Activated CD8-positive, alpha-beta memory T cell treated with anti-CD3 and anti-CD28 coated beads, Interleukin-2, amount 10 ng/mL, durations not matched to agents 7 days and 5 days (primary cell): ENCODE results near the gene SUN2. TPM values are rescaled to one million over a fixed set of nuclear protein-coding genes. Genes with fewer than 3 reads are reported as not detected.

ENCODE experiments used
- ATAC-seq: fragments of 150-1000 bp; cut with Tn5 transposase; one replicate; pipeline ENCODE4 v1.10.0; 2021; ENCODE audit warnings: moderate library complexity
- CTCF ChIA-PET: fragments of 350-600 bp; sonication (Branson Sonifier 250); formaldehyde crosslinking; loops from one replicate; lab custom pipeline; 2021; ENCODE audit warnings: antibody characterized with exemption; lab: Charles Lee
- DNase-seq: peaks from one replicate; pipeline ENCODE4 v3.0.0-alpha.2; 2020
- H3K27ac Mint-ChIP-seq: one replicate; pipeline ENCODE4 v1.8.0; 2021; ENCODE audit warnings: mild to moderate bottlenecking, mixed read lengths
- H3K27me3 Mint-ChIP-seq: one replicate; pipeline ENCODE4 v1.8.0; 2021; ENCODE audit warnings: mixed read lengths
- H3K36me3 Mint-ChIP-seq: one replicate; pipeline ENCODE4 v1.8.0; 2021; ENCODE audit warnings: mild to moderate bottlenecking, mixed read lengths
- H3K4me1 Mint-ChIP-seq: one replicate; pipeline ENCODE4 v1.8.0; 2021; ENCODE audit warnings: mixed read lengths
- H3K4me3 Mint-ChIP-seq: one replicate; pipeline ENCODE4 v1.8.0; 2021; ENCODE audit warnings: mild to moderate bottlenecking, moderate library complexity, mixed read lengths
- H3K9me3 Mint-ChIP-seq: one replicate; pipeline ENCODE4 v1.8.0; 2022; ENCODE audit warnings: low read depth, mixed read lengths
- total RNA-seq, 2 experiments: library from RNA; stranded (reverse); gene quantifications; one replicate each; pipeline ENCODE4 v1.2.3, GENCODE V29; 2021

SUN2 gene
- total RNA-seq, 2 experiments from 2014 or later = 320 to 412 TPM

DNA sequence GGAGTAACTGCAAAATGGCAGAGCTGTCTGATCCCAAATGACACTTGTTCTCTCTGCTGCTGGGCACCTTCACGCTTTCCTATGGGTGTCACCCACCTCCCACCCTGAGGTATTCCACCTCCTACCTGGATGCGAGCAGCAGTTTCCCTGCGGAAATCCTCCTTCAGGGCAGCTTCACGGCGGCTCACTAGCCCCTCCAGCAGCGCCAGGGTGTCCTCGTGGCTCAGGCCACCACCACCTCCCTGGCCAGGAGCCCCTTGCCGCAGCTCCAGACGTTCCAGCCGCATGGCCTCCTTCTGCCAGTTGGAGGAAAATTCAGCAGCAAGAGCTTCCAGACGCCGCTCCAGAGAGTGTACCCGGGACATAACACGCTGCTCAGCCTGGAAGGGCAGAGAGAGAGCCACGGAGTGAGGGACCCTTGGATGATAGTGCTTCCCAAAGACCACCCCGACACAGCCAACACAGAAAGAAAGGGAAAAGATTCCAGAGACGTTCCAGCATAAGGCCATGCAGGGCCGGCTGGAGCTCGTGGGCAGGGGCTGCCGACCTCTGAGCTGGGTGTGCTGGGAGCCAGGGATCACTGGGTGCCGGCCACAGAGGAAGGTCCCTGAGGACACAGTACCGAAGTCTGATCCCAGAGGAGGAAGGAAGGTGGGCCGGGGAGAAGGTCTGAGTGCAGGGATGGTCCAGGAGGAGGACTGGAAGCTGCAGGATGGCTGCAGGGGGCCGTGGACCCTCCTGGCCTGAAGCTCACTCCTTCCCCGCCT, 13.4 kb downstream of the SUN2 start:
- H3K9me3 Mint-ChIP-seq = no peaks in the 10 kb centered on the region
- ATAC-seq (no peak), DNase-seq (no peak)
- CTCF ChIA-PET = interaction anchor here (0.9 to 1.9 kb wide), 4 partner anchors 9 to 37 kb away, joined by 3 to 9 read pairs (median 4); partner anchors contain the start of gene GTPBP1
- H3K27me3 Mint-ChIP-seq = no peaks in the 10 kb centered on the region
- H3K27ac Mint-ChIP-seq = no peak overlapping the region
- H3K4me3 Mint-ChIP-seq = no peak overlapping the region
- peaks cover 25% of the 10 kb centered on the region for H3K4me1 Mint-ChIP-seq
- peaks cover 80% of the 10 kb centered on the region for H3K36me3 Mint-ChIP-seq

GRCh38 chr22:38741576-38741975, 14.2 kb downstream of the SUN2 start:
- H3K27ac Mint-ChIP-seq = peak overlapping the region; percentile 61
- no peak overlapping the region for H3K4me3 Mint-ChIP-seq
- H3K36me3 Mint-ChIP-seq = peaks cover 80% of the 10 kb centered on the region
- no peaks in the 10 kb centered on the region for H3K27me3 Mint-ChIP-seq
- DNase-seq = no peak
- no peak for ATAC-seq
- H3K4me1 Mint-ChIP-seq = peaks cover 30% of the 10 kb centered on the region
- CTCF ChIA-PET = no interaction called here
- H3K9me3 Mint-ChIP-seq = no peaks in the 10 kb centered on the region

GRCh38 chr22:38741166-38741565, 14.6 kb downstream of the SUN2 start:
- H3K36me3 Mint-ChIP-seq = peaks cover 77% of the 10 kb centered on the region
- ATAC-seq (no peak), DNase-seq (no peak)
- no peak overlapping the region for H3K4me3 Mint-ChIP-seq
- no peaks in the 10 kb centered on the region for H3K27me3 Mint-ChIP-seq
- H3K4me1 Mint-ChIP-seq = peaks cover 29% of the 10 kb centered on the region
- H3K27ac Mint-ChIP-seq = peak overlapping the region; percentile 61
- CTCF ChIA-PET = no interaction called here
- H3K9me3 Mint-ChIP-seq = no peaks in the 10 kb centered on the region

DNA sequence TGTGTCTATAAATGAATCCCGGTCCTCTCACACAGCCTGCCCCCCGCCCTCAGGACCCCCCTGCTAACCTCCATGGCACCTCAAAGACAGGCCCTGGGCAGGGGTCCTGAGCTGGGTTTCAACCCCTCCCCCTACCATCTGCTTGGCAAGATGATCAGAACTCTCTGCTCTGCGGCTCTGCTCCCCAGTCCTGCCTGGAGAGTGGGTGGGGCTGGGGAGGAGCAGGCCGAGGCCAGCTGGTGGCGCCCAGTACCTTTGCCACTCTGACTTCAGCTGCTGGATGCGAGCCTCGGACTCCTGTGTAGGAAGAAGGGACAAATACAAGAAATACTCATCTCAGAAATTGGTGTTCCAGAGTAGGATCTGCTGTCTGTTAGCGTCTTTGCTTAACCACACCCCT, 15.0 kb downstream of the SUN2 start:
- Mint-ChIP-seq H3K9me3 (no peaks in the 10 kb centered on the region), H3K27ac (peak overlapping the region; percentile 61), H3K4me3 (no peak overlapping the region), H3K27me3 (no peaks in the 10 kb centered on the region), H3K4me1 (peaks cover 28% of the 10 kb centered on the region), H3K36me3 (peaks cover 74% of the 10 kb centered on the region)
- no peak for ATAC-seq
- CTCF ChIA-PET = no interaction called here
- DNase-seq = no peak

- Mint-ChIP-seq H3K27me3 (no peaks in the 10 kb centered on the region), H3K4me1 (peaks cover 27% of the 10 kb centered on the region), H3K9me3 (no peaks in the 10 kb centered on the region), H3K4me3 (no peak overlapping the region), H3K27ac (no peak overlapping the region), H3K36me3 (peaks cover 73% of the 10 kb centered on the region)
- CTCF ChIA-PET = no interaction called here
- ATAC-seq (no peak), DNase-seq (no peak)
Measured at GRCh38 chr22:38740116-38740723, 15.6 kb downstream of the SUN2 start.

DNA sequence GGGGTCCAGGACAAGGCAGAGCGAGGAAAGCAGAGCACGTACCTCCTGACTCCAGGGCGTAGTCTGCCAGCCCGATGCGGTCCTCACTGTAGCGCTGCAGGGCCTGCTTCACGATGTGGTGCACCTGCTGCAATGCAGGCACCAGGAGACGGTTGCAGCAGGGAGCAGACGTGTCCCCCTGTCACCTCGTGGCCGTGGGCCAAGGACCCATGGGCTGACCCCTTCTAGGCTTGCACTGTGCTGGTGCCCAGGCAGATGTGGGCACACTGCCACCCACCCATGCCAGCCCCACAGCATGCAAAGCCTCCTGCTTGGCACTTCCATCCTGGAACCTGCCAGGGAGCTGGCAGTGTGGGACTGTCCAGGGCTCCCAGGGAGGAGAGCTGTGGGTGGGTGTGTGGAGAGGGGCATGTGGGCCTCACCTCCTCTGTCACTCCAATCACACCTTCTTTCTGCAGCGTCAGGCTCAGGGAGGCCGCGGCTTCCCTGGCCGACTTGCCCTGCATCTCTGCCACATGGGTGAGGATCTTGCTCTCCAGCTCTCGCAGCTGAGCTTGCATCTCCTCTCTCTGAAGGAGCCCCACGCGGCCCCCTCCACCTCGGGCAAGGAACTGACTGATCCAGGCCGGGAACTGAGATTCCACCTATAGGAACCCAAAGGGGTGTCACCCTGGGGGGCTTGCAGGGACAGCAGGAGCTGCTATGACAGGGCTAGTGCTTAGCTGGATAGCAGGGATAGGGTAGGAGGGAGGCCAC, 16.3 kb downstream of the SUN2 start:
- H3K4me3 Mint-ChIP-seq = no peak overlapping the region
- no peaks in the 10 kb centered on the region for H3K9me3 Mint-ChIP-seq
- H3K27ac Mint-ChIP-seq = no peak overlapping the region
- H3K36me3 Mint-ChIP-seq = peaks cover 71% of the 10 kb centered on the region
- DNase-seq (no peak), ATAC-seq (no peak)
- H3K27me3 Mint-ChIP-seq = no peaks in the 10 kb centered on the region
- H3K4me1 Mint-ChIP-seq = peaks cover 30% of the 10 kb centered on the region
- CTCF ChIA-PET = no interaction called here

- no peaks in the 10 kb centered on the region for H3K9me3 Mint-ChIP-seq
- CTCF ChIA-PET = interaction anchor here (2.4 kb wide), 1 partner anchor 13 kb away, joined by 10 read pairs; no protein-coding TSS in a partner anchor
- DNase-seq (no peak), ATAC-seq (no peak)
- H3K27ac Mint-ChIP-seq = peak overlapping the region; percentile 61
- peaks cover 73% of the 10 kb centered on the region for H3K36me3 Mint-ChIP-seq
- H3K4me3 Mint-ChIP-seq = no peak overlapping the region
- H3K27me3 Mint-ChIP-seq = no peaks in the 10 kb centered on the region
- peaks cover 31% of the 10 kb centered on the region for H3K4me1 Mint-ChIP-seq
Measured at GRCh38 chr22:38738475-38739070, 17.2 kb downstream of the SUN2 start.

DNA sequence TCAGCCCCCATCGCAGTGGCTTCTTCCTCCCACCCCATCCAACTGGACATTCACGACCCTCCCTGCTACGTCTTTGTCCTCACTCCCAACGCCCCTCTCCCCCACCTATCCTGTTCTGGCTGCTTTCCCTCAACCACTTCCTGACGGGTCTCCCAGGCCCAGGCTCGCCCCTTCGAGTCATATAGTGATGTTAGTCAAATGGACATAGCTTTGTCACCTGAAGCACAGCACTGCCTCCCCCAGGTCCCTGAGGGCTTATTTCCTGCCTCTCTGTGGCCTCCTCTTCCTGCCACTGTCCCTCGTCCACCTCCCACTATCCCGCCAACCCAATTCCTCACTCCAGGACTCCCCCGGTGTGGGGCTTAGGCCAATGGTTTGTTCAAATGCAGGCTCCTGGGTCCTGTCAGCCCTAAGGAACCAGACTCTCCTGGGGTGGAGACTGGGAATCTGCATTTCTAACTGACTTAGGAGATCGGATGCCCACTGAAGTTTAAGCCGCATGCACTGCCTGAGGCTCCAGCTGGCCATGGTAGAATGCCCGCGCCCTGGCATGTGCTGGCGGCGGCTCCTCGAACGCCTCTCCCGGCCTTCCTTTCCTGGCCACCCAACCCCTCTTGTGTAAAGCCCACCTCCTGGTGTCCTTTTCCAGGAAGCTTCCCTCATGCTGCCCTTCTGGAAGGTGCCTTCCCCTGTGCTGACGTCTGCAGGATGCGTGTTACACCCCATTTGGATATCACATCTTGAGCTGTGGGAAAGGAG, 18.3 kb downstream of the SUN2 start:
- H3K4me3 Mint-ChIP-seq = no peak overlapping the region
- no peaks in the 10 kb centered on the region for H3K9me3 Mint-ChIP-seq
- H3K27me3 Mint-ChIP-seq = no peaks in the 10 kb centered on the region
- peak overlapping the region; percentile 72 for H3K27ac Mint-ChIP-seq
- ATAC-seq = no peak
- H3K4me1 Mint-ChIP-seq = peaks cover 33% of the 10 kb centered on the region
- DNase-seq = no peak
- CTCF ChIA-PET = interaction anchor here (1.2 to 2.4 kb wide), 3 partner anchors 10 to 14 kb away, joined by 4 to 10 read pairs (median 9); no protein-coding TSS in a partner anchor
- H3K36me3 Mint-ChIP-seq = peaks cover 66% of the 10 kb centered on the region

- H3K36me3 Mint-ChIP-seq = peaks cover 55% of the 10 kb centered on the region
- DNase-seq = no peak
- peaks cover 31% of the 10 kb centered on the region for H3K4me1 Mint-ChIP-seq
- H3K9me3 Mint-ChIP-seq = no peaks in the 10 kb centered on the region
- ATAC-seq = no peak
- H3K4me3 Mint-ChIP-seq = no peak overlapping the region
- H3K27ac Mint-ChIP-seq = peak overlapping the region; percentile 72
- CTCF ChIA-PET = interaction anchor here (1.3 to 2.4 kb wide), 3 partner anchors 11 to 30 kb away, joined by 3 to 10 read pairs (median 9); no protein-coding TSS in a partner anchor
- H3K27me3 Mint-ChIP-seq = no peaks in the 10 kb centered on the region
Measured at GRCh38 chr22:38736257-38736570, 19.6 kb downstream of the SUN2 start.

- Mint-ChIP-seq H3K27ac (peak overlapping the region; percentile 72), H3K4me1 (peaks cover 31% of the 10 kb centered on the region), H3K4me3 (no peak overlapping the region), H3K36me3 (peaks cover 54% of the 10 kb centered on the region), H3K9me3 (no peaks in the 10 kb centered on the region), H3K27me3 (no peaks in the 10 kb centered on the region)
- DNase-seq (no peak), ATAC-seq (no peak)
- CTCF ChIA-PET = interaction anchor here (1.3 to 2.3 kb wide), 4 partner anchors 11 to 30 kb away, joined by 3 to 9 read pairs (median 6); no protein-coding TSS in a partner anchor
Measured at GRCh38 chr22:38735465-38736256, 20.1 kb downstream of the SUN2 start.

GRCh38 chr22:38735126-38735464, 20.7 kb downstream of the SUN2 start:
- H3K27ac Mint-ChIP-seq = peak overlapping the region; percentile 65
- ATAC-seq (no peak), DNase-seq (no peak)
- CTCF ChIA-PET = interaction anchor here (1.3 to 4.0 kb wide), 6 partner anchors 10 to 31 kb away, joined by 3 to 28 read pairs (median 8); no protein-coding TSS in a partner anchor
- H3K4me1 Mint-ChIP-seq = peaks cover 31% of the 10 kb centered on the region
- H3K4me3 Mint-ChIP-seq = no peak overlapping the region
- no peaks in the 10 kb centered on the region for H3K9me3 Mint-ChIP-seq
- peaks cover 54% of the 10 kb centered on the region for H3K36me3 Mint-ChIP-seq
- H3K27me3 Mint-ChIP-seq = no peaks in the 10 kb centered on the region
